ENCODE data around the gene POLDIP2.

POLDIP2 gene

DNA sequence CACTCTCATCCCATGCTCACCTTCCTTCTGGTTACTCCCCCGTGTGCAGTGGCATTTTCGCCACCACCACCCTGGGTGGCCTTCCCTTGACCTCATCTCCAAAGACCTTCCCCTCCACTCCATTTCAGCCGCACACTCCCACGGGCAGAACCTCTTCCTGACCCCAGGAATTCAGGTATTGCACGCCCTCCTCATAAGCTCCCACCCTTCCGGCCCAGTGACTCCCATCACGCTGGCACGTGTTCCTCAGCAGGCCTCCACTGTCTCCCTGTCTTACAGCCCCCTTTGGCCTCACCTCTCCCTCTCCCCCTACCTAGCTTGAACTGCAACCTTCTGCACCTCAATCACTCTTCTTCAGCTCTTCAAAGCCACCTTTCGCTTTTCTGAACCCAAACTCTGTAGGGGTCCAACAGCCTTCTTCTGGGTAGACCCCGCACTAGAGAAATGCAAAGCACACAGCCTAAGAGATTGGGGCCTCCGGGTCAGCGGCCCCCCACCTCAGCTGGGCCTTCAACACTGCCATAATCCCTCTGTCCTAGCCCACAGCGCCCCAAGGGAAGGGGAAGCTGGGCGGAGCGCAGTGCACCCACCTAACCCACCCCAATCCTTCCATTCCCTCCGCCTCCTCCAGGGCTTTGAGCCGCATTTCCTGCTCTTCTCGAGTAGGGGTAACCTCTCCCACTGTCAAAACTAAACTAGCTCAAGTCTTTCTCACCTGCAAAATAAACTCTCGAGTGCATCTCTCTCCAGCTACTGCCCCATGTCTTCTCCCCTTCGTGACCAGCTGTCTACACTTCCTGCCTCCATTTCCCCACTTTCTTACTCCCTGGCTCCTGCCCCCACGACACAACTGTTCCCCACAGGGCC is 40.0 kb downstream of the POLDIP2 start:
- TF ChIP-seq, protein P1, sequence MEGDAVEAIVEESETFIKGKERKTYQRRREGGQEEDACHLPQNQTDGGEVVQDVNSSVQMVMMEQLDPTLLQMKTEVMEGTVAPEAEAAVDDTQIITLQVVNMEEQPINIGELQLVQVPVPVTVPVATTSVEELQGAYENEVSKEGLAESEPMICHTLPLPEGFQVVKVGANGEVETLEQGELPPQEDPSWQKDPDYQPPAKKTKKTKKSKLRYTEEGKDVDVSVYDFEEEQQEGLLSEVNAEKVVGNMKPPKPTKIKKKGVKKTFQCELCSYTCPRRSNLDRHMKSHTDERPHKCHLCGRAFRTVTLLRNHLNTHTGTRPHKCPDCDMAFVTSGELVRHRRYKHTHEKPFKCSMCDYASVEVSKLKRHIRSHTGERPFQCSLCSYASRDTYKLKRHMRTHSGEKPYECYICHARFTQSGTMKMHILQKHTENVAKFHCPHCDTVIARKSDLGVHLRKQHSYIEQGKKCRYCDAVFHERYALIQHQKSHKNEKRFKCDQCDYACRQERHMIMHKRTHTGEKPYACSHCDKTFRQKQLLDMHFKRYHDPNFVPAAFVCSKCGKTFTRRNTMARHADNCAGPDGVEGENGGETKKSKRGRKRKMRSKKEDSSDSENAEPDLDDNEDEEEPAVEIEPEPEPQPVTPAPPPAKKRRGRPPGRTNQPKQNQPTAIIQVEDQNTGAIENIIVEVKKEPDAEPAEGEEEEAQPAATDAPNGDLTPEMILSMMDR (IDR thresholded peaks at IDR 0.05; ENCODE audit: unreplicated experiment in 3 of 3): no peak
- Mint-ChIP-seq H3K4me1 (peaks cover 38% of the 10 kb centered on the region), H3K36me3 (ENCODE audit: low read depth) (no peaks in the 10 kb centered on the region), H3K9me3 (no peaks in the 10 kb centered on the region), H3K4me3 (peak overlapping the region; percentile 88 to 97 (median 95)), H3K27ac (peak overlapping the region in 2 of 3 experiments; percentile 15 to 37), H3K27me3 (ENCODE audit: low read depth) (peaks cover 3% of the 10 kb centered on the region)

DNA sequence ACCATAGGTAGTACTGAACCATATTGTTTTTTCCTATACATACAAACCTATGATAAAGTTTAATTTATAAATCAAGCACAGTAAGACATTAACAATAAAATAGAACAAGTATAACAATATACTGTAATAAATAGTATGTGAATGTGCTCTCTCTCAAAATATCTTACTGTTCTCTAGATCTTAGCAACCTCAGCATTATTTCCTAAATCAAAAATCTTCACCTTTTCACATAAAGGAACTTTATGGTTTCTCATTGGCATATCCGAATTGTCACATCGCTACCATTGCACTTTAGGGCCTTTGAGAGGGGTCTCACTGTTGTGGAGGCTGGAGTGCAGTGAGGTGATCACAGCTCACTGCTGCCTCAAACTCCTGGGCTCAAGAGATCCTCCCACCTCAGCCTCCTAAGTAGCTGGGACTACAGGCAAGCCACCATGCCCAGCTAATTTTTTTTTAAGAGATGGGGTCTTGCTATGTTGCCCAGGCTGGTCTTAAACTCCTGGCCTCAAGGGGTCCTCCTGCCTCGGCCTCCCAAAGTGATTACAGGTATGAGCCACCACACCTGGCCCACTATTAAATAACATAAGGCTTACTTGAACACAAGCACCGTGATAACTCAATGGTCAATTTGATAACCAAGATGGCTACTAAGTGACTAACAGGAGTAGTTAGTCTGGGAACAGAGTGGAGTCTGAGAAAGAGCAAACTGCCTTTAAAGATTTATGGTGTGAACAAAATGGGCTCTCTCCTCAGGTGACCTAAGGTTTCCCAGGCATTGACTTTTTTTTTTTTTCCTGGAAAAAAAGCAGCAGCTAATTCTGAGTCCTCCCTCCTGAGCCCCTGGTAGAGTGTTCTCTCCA is 41.3 kb downstream of the POLDIP2 start:
- Mint-ChIP-seq H3K4me3 (peak overlapping the region in 2 of 3 experiments; percentile 6 to 17), H3K27ac (no peak overlapping the region), H3K9me3 (no peaks in the 10 kb centered on the region), H3K27me3 (ENCODE audit: low read depth) (no peaks in the 10 kb centered on the region), H3K36me3 (ENCODE audit: low read depth) (no peaks in the 10 kb centered on the region), H3K4me1 (peaks cover 30% of the 10 kb centered on the region)
- TF ChIP-seq, protein P1 (IDR thresholded peaks at IDR 0.05; ENCODE audit: unreplicated experiment in 3 of 3): no peak

DNA sequence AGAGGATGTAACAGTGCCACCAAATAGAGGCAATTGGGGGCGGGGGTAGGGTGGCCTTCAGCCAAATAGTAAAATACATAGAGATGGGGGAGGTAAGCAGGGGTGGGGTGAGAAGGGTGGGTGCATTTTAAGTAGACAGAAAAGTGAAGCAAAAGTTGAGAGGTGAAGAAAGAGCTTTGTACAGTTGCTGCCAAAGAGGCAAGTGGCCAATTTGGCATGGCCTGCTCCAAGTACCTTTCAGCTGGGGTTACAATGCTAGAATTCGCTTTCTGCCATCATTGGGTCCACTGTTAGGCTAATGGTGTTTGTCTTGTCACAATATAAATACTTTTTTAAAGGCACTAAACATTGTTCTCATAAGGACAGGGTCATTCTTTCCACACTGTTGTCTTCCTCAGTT is 43.5 kb downstream of the POLDIP2 start:
- H3K4me3 Mint-ChIP-seq: no peak overlapping the region
- H3K36me3 Mint-ChIP-seq (ENCODE audit: low read depth): no peaks in the 10 kb centered on the region
- H3K27ac Mint-ChIP-seq: no peak overlapping the region

DNA sequence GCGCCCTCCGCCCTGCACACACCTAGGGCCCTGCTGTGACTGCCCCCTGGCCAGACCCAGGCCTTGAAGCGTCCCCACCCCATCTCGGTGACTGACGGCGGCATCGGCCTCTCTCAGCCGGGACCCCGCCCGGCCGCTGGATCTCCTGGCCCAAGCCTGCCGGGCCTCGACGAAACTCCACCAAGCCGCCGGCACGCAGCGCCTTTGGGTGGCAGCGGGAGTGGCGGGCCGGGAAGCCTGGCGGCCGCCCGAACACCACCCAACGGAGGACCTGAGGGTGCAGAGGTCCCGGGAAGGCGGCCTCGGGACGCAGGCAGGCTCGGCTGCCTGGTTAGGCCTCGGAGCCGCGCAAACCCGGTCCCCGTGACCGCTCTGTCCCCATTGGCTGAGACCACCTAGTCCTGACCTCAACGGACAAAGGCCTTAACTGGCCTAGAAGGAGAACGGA is 50.3 kb downstream of the POLDIP2 start:
- H3K4me1 Mint-ChIP-seq: no peaks in the 10 kb centered on the region
- H3K4me3 Mint-ChIP-seq: no peak overlapping the region
- TF ChIP-seq, protein P1 (IDR thresholded peaks at IDR 0.05; ENCODE audit: unreplicated experiment in 3 of 3): no peak
- no peaks in the 10 kb centered on the region for H3K27me3 Mint-ChIP-seq (ENCODE audit: low read depth)
- no peaks in the 10 kb centered on the region for H3K36me3 Mint-ChIP-seq (ENCODE audit: low read depth)
- H3K9me3 Mint-ChIP-seq: no peaks in the 10 kb centered on the region
- no peak overlapping the region for H3K27ac Mint-ChIP-seq

More for the DNA sequence above, 43.5 kb downstream of the POLDIP2 start:
- H3K9me3 Mint-ChIP-seq: no peaks in the 10 kb centered on the region
- TF ChIP-seq, protein P1 (IDR thresholded peaks at IDR 0.05; ENCODE audit: unreplicated experiment in 3 of 3): no peak
- no peaks in the 10 kb centered on the region for H3K27me3 Mint-ChIP-seq (ENCODE audit: low read depth)
- peaks cover 11% of the 10 kb centered on the region for H3K4me1 Mint-ChIP-seq

DNA sequence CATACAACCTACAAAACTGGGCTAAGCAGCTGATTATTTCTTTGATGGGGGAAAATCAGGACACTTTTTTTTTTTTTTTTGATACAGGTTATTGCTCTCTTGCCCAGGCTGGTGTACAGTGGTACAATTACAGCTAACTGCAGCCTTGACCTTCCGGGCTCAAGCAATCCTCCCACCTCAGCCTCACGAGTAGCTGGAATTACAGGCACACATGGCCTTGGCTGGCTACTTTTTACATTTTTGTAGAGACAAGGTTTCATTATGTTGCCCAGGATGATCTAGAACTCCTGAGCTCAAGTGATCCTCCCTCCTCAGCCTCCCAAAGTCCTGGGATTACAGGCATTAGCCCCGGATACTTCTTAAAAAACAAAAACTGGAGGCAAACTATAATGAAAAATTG is 58.9 kb downstream of the POLDIP2 start:
- no peak overlapping the region for H3K27ac Mint-ChIP-seq
- TF ChIP-seq, protein P1 (IDR thresholded peaks at IDR 0.05; ENCODE audit: unreplicated experiment in 3 of 3): no peak

More for the DNA sequence above, 58.9 kb downstream of the POLDIP2 start:
- H3K4me1 Mint-ChIP-seq: no peaks in the 10 kb centered on the region
- H3K9me3 Mint-ChIP-seq: no peaks in the 10 kb centered on the region
- H3K36me3 Mint-ChIP-seq (ENCODE audit: low read depth): no peaks in the 10 kb centered on the region
- H3K27me3 Mint-ChIP-seq (ENCODE audit: low read depth): peaks cover 5% of the 10 kb centered on the region
- no peak overlapping the region for H3K4me3 Mint-ChIP-seq

All from nephron (organoid).